Peyer's patch (tissue), 4 donors: ENCODE measurements around the gene HOXB5. TPM values are rescaled to one million over a fixed set of nuclear protein-coding genes. Genes with fewer than 3 reads are reported as not detected.
A peak's percentile ranks its signal among the peaks of the same experiment; 100 is the strongest.

Source experiments
- DNase-seq, 3 donors: peaks; one replicate each; pipeline ENCODE4 v3.0.0-alpha.2; 2017 to 2019
- H3K27ac ChIP-seq, 4 donors: fragments of 200-600 bp; sonication (generic); one replicate each; pipeline ENCODE4 v1.5.1; 2016 to 2019
- H3K27me3 ChIP-seq, 2 donors: fragments of 200-600 bp; sonication (generic); one replicate each; pipeline ENCODE4 v1.5.1; 2019
- H3K36me3 ChIP-seq, 3 donors: fragments of 200-600 bp; sonication (generic); one replicate each; pipeline ENCODE4 v1.5.1; 2016 to 2019
- H3K4me1 ChIP-seq, 4 donors: fragments of 200-600 bp; sonication (generic); one replicate each; pipeline ENCODE4 v1.5.1; 2016 to 2019
- H3K4me3 ChIP-seq, 4 donors: fragments of 200-600 bp; sonication (generic); 1 replicate in 3 of 4; 2 replicates in 1 of 4; pipeline ENCODE4 v1.5.1; 2016 to 2019; ENCODE audit warnings: mild to moderate bottlenecking in 1 of 4
- H3K9me3 ChIP-seq, 4 donors: fragments of 200-600 bp; sonication (generic); one replicate each; pipeline ENCODE4 v1.5.1; 2016 to 2019; ENCODE audit warnings: mild to moderate bottlenecking in 1 of 4
- POLR2A ChIP-seq, 2 donors: fragments of 450-650 bp; IDR thresholded peaks; one replicate each; pipeline ENCODE4 v1.5.1; 2017; ENCODE audit warnings: antibody characterized with exemption in 2 of 2, mild to moderate bottlenecking in 2 of 2, moderate library complexity in 2 of 2
- total RNA-seq, 4 donors: library from RNA; depleted of rRNA; stranded (reverse); fragments of >200 nt; gene quantifications; one replicate each; pipeline ENCODE4 v1.1.0, GENCODE V29; 2016
- TF ChIP-seq, protein P1 (sequence below), 6 experiments: fragments of 450-650 bp in 4 of 6; fragments of 200-600 bp in 2 of 6; sonication (generic) in 1 of 6; IDR thresholded peaks; one replicate each; pipeline ENCODE4 v1.5.1; 2017 to 2019; ENCODE audit warnings: antibody characterized with exemption in 6 of 6, mild to moderate bottlenecking in 3 of 6, moderate library complexity in 1 of 6

The HOXB5 gene
- total RNA-seq, 4 donors from 2014 or later = 7.7 to 22.5 (median 15.0) TPM

DNA sequence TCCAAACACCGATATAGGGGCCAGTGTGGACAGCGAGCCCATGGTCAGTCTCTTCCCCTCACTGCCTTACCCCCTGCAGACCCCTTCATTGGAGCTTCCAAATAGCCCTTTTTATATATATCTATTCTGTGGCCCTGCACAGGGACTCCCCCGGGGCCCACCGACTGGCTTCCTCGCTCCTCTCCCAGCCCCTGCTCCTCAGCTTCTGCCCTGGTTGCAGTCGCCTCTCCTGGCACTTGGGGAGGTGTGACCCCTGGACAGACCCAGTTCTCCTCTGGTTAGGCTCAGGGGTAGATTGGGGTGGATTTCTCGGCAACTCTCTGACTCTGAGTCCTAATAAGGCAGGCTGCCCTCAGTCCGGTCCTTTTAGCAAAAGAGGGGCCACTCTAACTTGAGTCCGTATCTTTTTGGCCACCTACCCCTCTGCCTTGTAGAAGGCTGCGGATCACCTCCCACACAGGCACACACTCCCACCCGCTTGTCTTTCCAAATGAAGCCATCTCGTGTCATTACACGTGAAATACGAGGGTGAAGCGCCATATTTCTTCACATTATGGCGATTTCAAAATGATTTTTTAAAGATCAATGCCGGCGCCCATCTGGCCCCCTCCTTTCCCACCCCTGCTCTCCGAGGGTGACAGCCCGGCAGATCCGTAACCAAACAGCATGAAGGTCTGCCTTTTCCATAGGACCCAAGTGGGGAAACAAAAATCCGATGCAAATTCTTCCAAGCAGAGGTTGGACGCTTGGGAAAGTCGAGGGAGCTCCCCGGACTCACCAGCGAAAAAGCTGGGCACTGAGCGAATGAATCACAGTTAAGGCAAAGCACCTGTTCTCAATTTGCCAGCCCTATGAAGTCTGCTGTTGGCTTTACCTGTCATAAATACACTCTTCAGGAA lies 34.3 kb upstream of the HOXB5 start:
- Histone ChIP-seq H3K9me3 (no peaks in the 10 kb centered on the region), H3K4me3 (peak overlapping the region in 1 of 4 donors; percentile 8), H3K36me3 (no peaks in the 10 kb centered on the region), H3K27ac (peak overlapping the region in 3 of 4 donors; percentile 58 to 82 (median 63)), H3K4me1 (peaks cover 9 to 55% (median 11%) of the 10 kb centered on the region in 4 donors), H3K27me3 (peaks cover 0 to 33% of the 10 kb centered on the region in 2 donors)
- TF ChIP-seq, protein P1, sequence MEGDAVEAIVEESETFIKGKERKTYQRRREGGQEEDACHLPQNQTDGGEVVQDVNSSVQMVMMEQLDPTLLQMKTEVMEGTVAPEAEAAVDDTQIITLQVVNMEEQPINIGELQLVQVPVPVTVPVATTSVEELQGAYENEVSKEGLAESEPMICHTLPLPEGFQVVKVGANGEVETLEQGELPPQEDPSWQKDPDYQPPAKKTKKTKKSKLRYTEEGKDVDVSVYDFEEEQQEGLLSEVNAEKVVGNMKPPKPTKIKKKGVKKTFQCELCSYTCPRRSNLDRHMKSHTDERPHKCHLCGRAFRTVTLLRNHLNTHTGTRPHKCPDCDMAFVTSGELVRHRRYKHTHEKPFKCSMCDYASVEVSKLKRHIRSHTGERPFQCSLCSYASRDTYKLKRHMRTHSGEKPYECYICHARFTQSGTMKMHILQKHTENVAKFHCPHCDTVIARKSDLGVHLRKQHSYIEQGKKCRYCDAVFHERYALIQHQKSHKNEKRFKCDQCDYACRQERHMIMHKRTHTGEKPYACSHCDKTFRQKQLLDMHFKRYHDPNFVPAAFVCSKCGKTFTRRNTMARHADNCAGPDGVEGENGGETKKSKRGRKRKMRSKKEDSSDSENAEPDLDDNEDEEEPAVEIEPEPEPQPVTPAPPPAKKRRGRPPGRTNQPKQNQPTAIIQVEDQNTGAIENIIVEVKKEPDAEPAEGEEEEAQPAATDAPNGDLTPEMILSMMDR (IDR thresholded peaks at IDR 0.05) = no peak
- peak in 1 of 3 donors; percentile 51 for DNase-seq

DNA sequence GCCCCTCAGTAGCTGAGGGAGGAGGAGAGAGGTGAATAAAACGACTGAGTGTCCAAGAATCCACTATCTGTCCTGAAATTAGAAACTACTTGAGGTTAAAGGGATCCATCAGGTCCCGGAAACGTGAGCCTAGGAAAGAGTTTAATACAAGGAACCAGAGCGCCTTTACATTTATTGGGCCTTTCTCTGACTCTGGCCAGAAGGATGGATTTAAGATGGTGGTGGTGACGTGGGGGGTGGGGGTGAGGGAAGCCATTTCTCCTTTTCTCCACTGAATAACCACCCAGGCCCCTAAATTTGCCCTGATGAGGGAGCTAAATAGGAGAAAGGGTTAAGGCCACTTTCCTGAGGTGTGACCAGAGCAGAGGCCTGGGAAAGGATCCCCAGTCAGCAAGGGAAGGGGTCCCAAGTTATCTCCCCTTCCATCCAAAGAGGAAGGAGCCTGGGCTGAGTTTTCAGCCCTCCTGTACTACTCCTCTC lies 33.6 kb upstream of the HOXB5 start:
- DNase-seq = no peak
- peak overlapping the region in 3 of 4 donors; percentile 63 to 82 (median 73) for H3K27ac ChIP-seq

DNA sequence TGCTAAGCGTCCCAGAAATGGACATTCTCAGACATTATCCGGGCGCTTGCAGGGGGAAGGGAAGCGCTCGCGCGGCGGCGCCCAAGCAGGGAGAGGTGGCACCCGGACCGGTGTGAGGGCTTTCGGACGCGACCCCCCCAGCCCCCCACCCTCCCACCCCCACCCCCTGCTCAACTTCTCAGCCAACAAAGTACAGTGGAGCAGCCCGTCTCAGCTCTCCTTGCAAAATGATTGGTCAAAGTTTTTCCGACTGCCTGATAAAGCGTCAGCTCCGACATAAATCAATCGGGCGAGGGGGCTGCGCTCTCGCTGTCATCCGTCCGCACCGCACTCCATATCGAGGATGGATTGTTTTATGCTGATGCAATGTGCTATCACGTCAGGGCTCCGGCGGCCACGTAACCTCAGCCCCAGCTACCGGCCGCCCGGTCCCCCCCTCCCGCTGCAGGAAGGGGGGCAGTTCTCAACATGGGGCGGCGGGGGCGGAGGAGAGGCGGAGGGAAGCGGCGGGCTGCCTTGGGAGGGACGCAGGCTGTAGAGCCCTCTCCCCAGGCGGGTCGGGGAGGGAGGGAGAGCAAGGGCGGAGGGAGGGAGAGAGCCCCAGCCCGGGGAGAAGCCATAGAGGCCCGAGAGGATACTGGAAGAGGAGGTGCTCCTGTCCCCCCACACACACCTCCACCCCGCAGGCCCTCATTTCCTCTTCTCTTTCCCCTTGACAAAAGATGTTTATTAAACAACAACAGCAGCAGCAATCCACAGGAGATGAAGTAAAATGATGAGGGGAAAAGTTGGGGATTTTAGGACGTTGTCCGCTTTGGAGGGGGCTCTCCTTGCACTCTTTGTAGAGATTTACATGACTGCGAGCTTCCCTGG lies 32.9 kb upstream of the HOXB5 start, which contains the start of gene HOXB9:
Gene HOXB9 (minus strand): TSS at position 114 of the 873 bp plus-strand sequence. CDS start 89 bp downstream, at position 25.
- peak within 1 kb of the TSS; percentile 25 to 82 (median 68) for H3K27ac ChIP-seq
- H3K27me3 ChIP-seq = peaks cover 0 to 33% of the 10 kb centered on the region in 2 donors
- peak within 1 kb of the TSS; percentile 30 to 55 (median 52) for H3K4me3 ChIP-seq
- H3K36me3 ChIP-seq = no peaks in the 10 kb centered on the region
- H3K9me3 ChIP-seq = no peaks in the 10 kb centered on the region
- peaks cover 8 to 46% (median 11%) of the 10 kb centered on the region in 4 donors for H3K4me1 ChIP-seq
- TF ChIP-seq, protein P1 (IDR thresholded peaks at IDR 0.05) = no peak
- TF ChIP-seq POLR2A (IDR thresholded peaks at IDR 0.05) = no peak
- peak in 2 of 3 donors; percentile 80 to 81 for DNase-seq

More for the DNA sequence above, 33.6 kb upstream of the HOXB5 start:
- TF ChIP-seq POLR2A (IDR thresholded peaks at IDR 0.05) = no peak
- no peaks in the 10 kb centered on the region for H3K36me3 ChIP-seq
- peaks cover 9 to 48% (median 11%) of the 10 kb centered on the region in 4 donors for H3K4me1 ChIP-seq
- peaks cover 0 to 33% of the 10 kb centered on the region in 2 donors for H3K27me3 ChIP-seq
- H3K4me3 ChIP-seq = peak overlapping the region in 3 of 4 donors; percentile 30 to 55 (median 55)
- H3K9me3 ChIP-seq = no peaks in the 10 kb centered on the region

DNA sequence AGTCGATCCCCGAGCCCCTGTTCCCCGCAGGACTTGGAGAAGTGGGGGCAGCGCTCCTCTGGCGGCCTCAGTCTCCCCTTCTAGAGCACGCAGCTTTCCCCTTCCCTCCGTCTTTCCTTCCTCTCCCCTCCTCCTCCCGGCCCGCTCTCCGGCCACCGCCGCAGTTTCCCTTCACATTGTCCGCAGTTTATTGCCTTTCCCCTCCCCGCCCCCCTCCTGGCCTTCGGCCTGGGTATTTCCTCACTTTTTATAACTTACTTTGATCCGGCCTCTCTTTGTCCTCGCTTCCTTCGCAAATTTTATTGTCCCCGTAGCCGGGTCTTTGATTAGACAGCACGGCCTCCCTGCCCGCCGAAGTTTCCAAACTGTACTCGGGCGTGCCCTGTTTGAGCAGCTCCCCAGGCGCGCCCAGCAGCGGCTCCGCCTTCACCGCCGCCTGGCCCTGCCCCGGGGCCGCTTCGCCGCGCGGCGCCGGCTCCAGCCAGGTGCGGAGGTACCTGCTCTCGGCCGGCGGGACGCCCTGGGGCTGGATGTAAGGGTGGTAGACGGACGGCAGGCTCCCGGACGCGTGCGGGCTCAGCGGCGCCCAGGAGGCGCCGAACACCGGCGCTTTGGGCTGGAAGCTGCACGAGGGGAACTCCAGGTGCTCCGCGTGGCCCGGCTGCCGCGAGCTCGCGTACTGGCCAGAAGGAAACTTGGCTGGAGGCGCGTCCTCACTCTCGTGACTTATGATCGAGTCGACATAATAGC lies 32.1 kb upstream of the HOXB5 start:
- peak; percentile 52 to 75 for TF ChIP-seq POLR2A (IDR thresholded peaks at IDR 0.05)
- TF ChIP-seq, protein P1 (IDR thresholded peaks at IDR 0.05) = peak in 1 of 6 experiments; percentile 2
- DNase-seq = peak in 2 of 3 donors; percentile 84 to 90
- Histone ChIP-seq H3K9me3 (no peaks in the 10 kb centered on the region), H3K36me3 (no peaks in the 10 kb centered on the region), H3K27ac (peak overlapping the region; percentile 25 to 82 (median 68)), H3K27me3 (peaks cover 0 to 33% of the 10 kb centered on the region in 2 donors), H3K4me1 (peaks cover 6 to 49% (median 11%) of the 10 kb centered on the region in 4 donors), H3K4me3 (peak overlapping the region; percentile 30 to 55 (median 52))

DNA sequence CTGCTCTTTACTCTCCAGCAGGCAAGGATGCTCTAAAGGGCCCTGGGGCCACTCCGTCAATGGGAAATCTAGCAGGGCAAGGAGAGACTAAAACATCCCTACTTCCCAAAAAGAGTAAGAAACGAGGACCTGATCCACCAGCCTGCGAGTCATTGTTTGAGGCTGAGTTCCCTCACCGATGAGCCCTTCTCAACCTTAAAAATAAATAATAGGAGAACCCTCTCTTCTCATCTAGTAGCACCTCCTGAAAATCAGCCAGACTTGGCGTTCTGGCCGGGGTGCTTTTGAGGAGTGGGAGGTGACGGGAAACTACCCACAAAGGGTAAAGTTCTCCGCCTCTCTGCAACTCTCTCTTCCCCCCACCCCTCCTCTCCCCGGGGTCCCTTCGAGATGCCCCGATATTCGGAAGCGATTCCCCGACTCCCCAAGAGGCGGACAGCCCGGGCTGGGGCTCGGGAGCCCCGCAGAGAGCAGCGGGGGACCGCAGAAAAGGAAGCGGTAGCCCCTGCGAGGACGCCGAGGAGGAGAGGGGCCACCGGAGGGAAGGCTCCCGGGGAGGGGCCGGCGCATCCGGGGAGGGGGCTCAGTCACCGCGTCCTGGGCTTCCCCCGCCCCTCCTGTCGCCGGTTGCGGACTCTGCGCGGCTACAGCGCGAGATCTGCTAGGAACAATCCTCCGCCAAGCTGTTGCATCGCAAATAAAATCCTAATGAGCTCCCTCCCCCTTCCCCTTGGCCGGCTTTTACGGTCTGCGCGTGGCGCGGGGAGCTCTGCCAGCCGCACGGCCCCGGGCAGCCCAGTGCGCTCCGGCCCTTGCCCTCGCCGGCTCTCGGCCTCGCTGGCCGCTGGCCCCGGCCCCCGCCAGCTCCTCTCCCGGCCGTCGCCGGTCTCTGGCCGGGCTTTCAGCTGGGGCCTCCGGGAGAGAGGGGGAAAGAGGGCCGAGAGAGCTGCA lies 31.2 kb upstream of the HOXB5 start:
- Histone ChIP-seq H3K27ac (peak overlapping the region; percentile 25 to 82 (median 68)), H3K27me3 (peaks cover 0 to 33% of the 10 kb centered on the region in 2 donors), H3K36me3 (no peaks in the 10 kb centered on the region), H3K4me1 (peaks cover 6 to 58% (median 11%) of the 10 kb centered on the region in 4 donors), H3K9me3 (no peaks in the 10 kb centered on the region), H3K4me3 (peak overlapping the region; percentile 30 to 55 (median 52))
- DNase-seq = peak in 1 of 3 donors; percentile 73
- TF ChIP-seq POLR2A (IDR thresholded peaks at IDR 0.05) = no peak
- TF ChIP-seq, protein P1 (IDR thresholded peaks at IDR 0.05) = no peak
